Right atrium auricular region (tissue), 2 donors: ENCODE results near the gene ITM2C. TPM values are rescaled to one million over a fixed set of nuclear protein-coding genes. Genes with fewer than 3 reads are reported as not detected.

Experiments used
- DNase-seq: peaks from one replicate; pipeline ENCODE4 v3.0.0-alpha.2; 2019; ENCODE audit warnings: low spot score
- H3K27ac ChIP-seq, 2 donors: fragments of 200-600 bp; sonication (generic); 1 replicate in 1 of 2; 2 replicates in 1 of 2; pipeline ENCODE4 v1.5.1; 2016 to 2019
- H3K27me3 ChIP-seq, 2 donors: fragments of 200-600 bp; sonication (generic); one replicate each; pipeline versions ENCODE4 v1.5.1 to v1.6.0; 2017 to 2019
- H3K36me3 ChIP-seq: fragments of 200-600 bp; sonication (generic); one replicate; pipeline ENCODE4 v1.5.1; 2016
- H3K4me1 ChIP-seq, 2 donors: fragments of 200-600 bp; sonication (generic); one replicate each; pipeline versions ENCODE4 v1.5.1 to v1.6.0; 2017 to 2019
- H3K4me3 ChIP-seq, 2 donors: fragments of 200-600 bp; sonication (generic); 1 replicate in 1 of 2; 2 replicates in 1 of 2; pipeline ENCODE4 v1.5.1; 2017 to 2019; ENCODE audit warnings: mild to moderate bottlenecking in 1 of 2, moderate library complexity in 1 of 2
- H3K9me3 ChIP-seq, 2 donors: fragments of 200-600 bp; sonication (generic); one replicate each; pipeline ENCODE4 v1.5.1; 2019
- CTCF ChIP-seq, 2 donors: fragments of 200-600 bp; sonication (generic); IDR thresholded peaks; one replicate each; pipeline ENCODE4 v1.5.1; 2019; ENCODE audit warnings: antibody characterized with exemption in 2 of 2
- total RNA-seq, 2 donors: library from RNA; depleted of rRNA; stranded (reverse); fragments of >200 nt; gene quantifications; one replicate each; pipeline ENCODE4 v1.1.0, GENCODE V29; 2016

Gene ITM2C
- total RNA-seq, 2 donors from 2014 or later = 35.8 to 38.3 TPM

- no peaks in the 10 kb centered on the region for H3K27me3 ChIP-seq
- H3K4me1 ChIP-seq = peaks cover 0 to 7% of the 10 kb centered on the region in 2 donors
- no peak for DNase-seq
- no peak overlapping the region for H3K27ac ChIP-seq
- H3K36me3 ChIP-seq = no peaks in the 10 kb centered on the region
- no peaks in the 10 kb centered on the region for H3K9me3 ChIP-seq
- H3K4me3 ChIP-seq = no peak overlapping the region
- no peak for TF ChIP-seq CTCF (IDR thresholded peaks at IDR 0.05)
These were observed 12.6 kb upstream of the ITM2C start for GRCh38 chr2:230852113-230852512.

GRCh38 chr2:230861552-230862255 lies 3.0 kb upstream of the ITM2C start:
- no peaks in the 10 kb centered on the region for H3K36me3 ChIP-seq
- no peak overlapping the region for H3K4me3 ChIP-seq
- H3K27me3 ChIP-seq = no peaks in the 10 kb centered on the region
- H3K4me1 ChIP-seq = peaks cover 0 to 20% of the 10 kb centered on the region in 2 donors
- H3K27ac ChIP-seq = no peak overlapping the region
- no peak for TF ChIP-seq CTCF (IDR thresholded peaks at IDR 0.05)
- peaks cover 0 to 5% of the 10 kb centered on the region in 2 donors for H3K9me3 ChIP-seq
- no peak for DNase-seq

- Histone ChIP-seq H3K4me1 (peaks cover 0 to 26% of the 10 kb centered on the region in 2 donors), H3K27me3 (no peaks in the 10 kb centered on the region), H3K4me3 (no peak overlapping the region), H3K27ac (no peak overlapping the region), H3K36me3 (no peaks in the 10 kb centered on the region), H3K9me3 (peaks cover 0 to 5% of the 10 kb centered on the region in 2 donors)
- no peak for TF ChIP-seq CTCF (IDR thresholded peaks at IDR 0.05)
- DNase-seq = no peak
These were observed 2.5 kb upstream of the ITM2C start for GRCh38 chr2:230862292-230862691.

GRCh38 chr2:230863031-230863430 lies 1.7 kb upstream of the ITM2C start:
- H3K4me3 ChIP-seq = no peak overlapping the region
- no peak for TF ChIP-seq CTCF (IDR thresholded peaks at IDR 0.05)
- peaks cover 0 to 5% of the 10 kb centered on the region in 2 donors for H3K9me3 ChIP-seq
- no peaks in the 10 kb centered on the region for H3K36me3 ChIP-seq
- no peak overlapping the region for H3K27ac ChIP-seq
- H3K4me1 ChIP-seq = peaks cover 0 to 29% of the 10 kb centered on the region in 2 donors
- DNase-seq = no peak
- no peaks in the 10 kb centered on the region for H3K27me3 ChIP-seq

GRCh38 chr2:230863442-230864121 lies 1.2 kb upstream of the ITM2C start:
- H3K4me3 ChIP-seq = no peak overlapping the region
- no peak for TF ChIP-seq CTCF (IDR thresholded peaks at IDR 0.05)
- H3K27me3 ChIP-seq = no peaks in the 10 kb centered on the region

More at GRCh38 chr2:230863442-230864121, 1.2 kb upstream of the ITM2C start:
- H3K27ac ChIP-seq = no peak overlapping the region
- no peaks in the 10 kb centered on the region for H3K36me3 ChIP-seq
- DNase-seq = no peak
- H3K4me1 ChIP-seq = peaks cover 0 to 34% of the 10 kb centered on the region in 2 donors
- H3K9me3 ChIP-seq = peaks cover 0 to 5% of the 10 kb centered on the region in 2 donors
